ENCODE measurements around the gene KCNQ1.

Gene KCNQ1

GRCh38 chr11:2688381-2689231 lies 243.8 kb downstream of the KCNQ1 start:
- H3K4me1 ChIP-seq (ENCODE audit: insufficient read depth, low read length) = no peaks in the 10 kb centered on the region
- no peak overlapping the region for H2AFZ ChIP-seq (ENCODE audit: low read depth, low read length)

GRCh38 chr11:2689651-2690575 lies 245.1 kb downstream of the KCNQ1 start:
- Histone ChIP-seq H3K27me3 (ENCODE audit: insufficient read depth, low read length) (no peaks in the 10 kb centered on the region), H3K4me1 (ENCODE audit: insufficient read depth, low read length) (no peaks in the 10 kb centered on the region), H3K9me3 (ENCODE audit: low read length) (no peaks in the 10 kb centered on the region), H3K36me3 (ENCODE audit: insufficient read depth, low read length) (no peaks in the 10 kb centered on the region), H3K4me3 (ENCODE audit: low read length) (no peak overlapping the region), H2AFZ (ENCODE audit: low read depth, low read length) (no peak overlapping the region)

More at GRCh38 chr11:2688381-2689231, 243.8 kb downstream of the KCNQ1 start:
- Histone ChIP-seq H3K27me3 (ENCODE audit: insufficient read depth, low read length) (no peaks in the 10 kb centered on the region), H3K9me3 (ENCODE audit: low read length) (no peaks in the 10 kb centered on the region), H3K36me3 (ENCODE audit: insufficient read depth, low read length) (no peaks in the 10 kb centered on the region), H3K4me3 (ENCODE audit: low read length) (no peak overlapping the region)

- Histone ChIP-seq H3K4me1 (ENCODE audit: insufficient read depth, low read length) (no peaks in the 10 kb centered on the region), H2AFZ (ENCODE audit: low read depth, low read length) (no peak overlapping the region), H3K36me3 (ENCODE audit: insufficient read depth, low read length) (no peaks in the 10 kb centered on the region), H3K9me3 (ENCODE audit: low read length) (no peaks in the 10 kb centered on the region), H3K27me3 (ENCODE audit: insufficient read depth, low read length) (no peaks in the 10 kb centered on the region), H3K4me3 (ENCODE audit: low read length) (no peak overlapping the region)
These were observed 246.0 kb downstream of the KCNQ1 start for GRCh38 chr11:2690596-2691354.

- no peaks in the 10 kb centered on the region for H3K9me3 ChIP-seq (ENCODE audit: low read length)
- H3K4me1 ChIP-seq (ENCODE audit: insufficient read depth, low read length) = no peaks in the 10 kb centered on the region
- no peak overlapping the region for H2AFZ ChIP-seq (ENCODE audit: low read depth, low read length)
These were observed 246.6 kb downstream of the KCNQ1 start for GRCh38 chr11:2691355-2691761.

GRCh38 chr11:2691991-2692875 lies 247.4 kb downstream of the KCNQ1 start:
- Histone ChIP-seq H3K27me3 (ENCODE audit: insufficient read depth, low read length) (no peaks in the 10 kb centered on the region), H3K4me3 (ENCODE audit: low read length) (no peak overlapping the region), H2AFZ (ENCODE audit: low read depth, low read length) (no peak overlapping the region), H3K36me3 (ENCODE audit: insufficient read depth, low read length) (no peaks in the 10 kb centered on the region), H3K9me3 (ENCODE audit: low read length) (no peaks in the 10 kb centered on the region), H3K4me1 (ENCODE audit: insufficient read depth, low read length) (peaks cover 6% of the 10 kb centered on the region)

More at GRCh38 chr11:2691355-2691761, 246.6 kb downstream of the KCNQ1 start:
- H3K27me3 ChIP-seq (ENCODE audit: insufficient read depth, low read length) = no peaks in the 10 kb centered on the region
- H3K4me3 ChIP-seq (ENCODE audit: low read length) = no peak overlapping the region
- H3K36me3 ChIP-seq (ENCODE audit: insufficient read depth, low read length) = no peaks in the 10 kb centered on the region

GRCh38 chr11:2693271-2694261 lies 248.8 kb downstream of the KCNQ1 start:
- no peak overlapping the region for H2AFZ ChIP-seq (ENCODE audit: low read depth, low read length)
- no peak overlapping the region for H3K4me3 ChIP-seq (ENCODE audit: low read length)
- no peaks in the 10 kb centered on the region for H3K36me3 ChIP-seq (ENCODE audit: insufficient read depth, low read length)
- H3K4me1 ChIP-seq (ENCODE audit: insufficient read depth, low read length) = peaks cover 13% of the 10 kb centered on the region
- no peaks in the 10 kb centered on the region for H3K9me3 ChIP-seq (ENCODE audit: low read length)
- H3K27me3 ChIP-seq (ENCODE audit: insufficient read depth, low read length) = no peaks in the 10 kb centered on the region

- H3K4me3 ChIP-seq (ENCODE audit: low read length) = no peak overlapping the region
- no peaks in the 10 kb centered on the region for H3K27me3 ChIP-seq (ENCODE audit: insufficient read depth, low read length)
- H3K9me3 ChIP-seq (ENCODE audit: low read length) = no peaks in the 10 kb centered on the region
- no peaks in the 10 kb centered on the region for H3K36me3 ChIP-seq (ENCODE audit: insufficient read depth, low read length)
- no peak overlapping the region for H2AFZ ChIP-seq (ENCODE audit: low read depth, low read length)
- H3K4me1 ChIP-seq (ENCODE audit: insufficient read depth, low read length) = peaks cover 13% of the 10 kb centered on the region
These were observed 249.7 kb downstream of the KCNQ1 start for GRCh38 chr11:2694495-2694894.

- no peaks in the 10 kb centered on the region for H3K36me3 ChIP-seq (ENCODE audit: insufficient read depth, low read length)
- peaks cover 13% of the 10 kb centered on the region for H3K4me1 ChIP-seq (ENCODE audit: insufficient read depth, low read length)
- no peaks in the 10 kb centered on the region for H3K27me3 ChIP-seq (ENCODE audit: insufficient read depth, low read length)
- no peak overlapping the region for H2AFZ ChIP-seq (ENCODE audit: low read depth, low read length)
- H3K4me3 ChIP-seq (ENCODE audit: low read length) = no peak overlapping the region
- H3K9me3 ChIP-seq (ENCODE audit: low read length) = no peaks in the 10 kb centered on the region
These were observed 250.5 kb downstream of the KCNQ1 start for GRCh38 chr11:2694995-2695939.

GRCh38 chr11:2696455-2696854 lies 251.6 kb downstream of the KCNQ1 start:
- Histone ChIP-seq H3K4me3 (ENCODE audit: low read length) (no peak overlapping the region), H3K9me3 (ENCODE audit: low read length) (no peaks in the 10 kb centered on the region)

GRCh38 chr11:2697866-2698265 lies 253.1 kb downstream of the KCNQ1 start:
- H3K4me3 ChIP-seq (ENCODE audit: low read length) = peak overlapping the region; percentile 74
- H3K9me3 ChIP-seq (ENCODE audit: low read length) = no peaks in the 10 kb centered on the region
- H3K4me1 ChIP-seq (ENCODE audit: insufficient read depth, low read length) = peaks cover 23% of the 10 kb centered on the region
- H3K27me3 ChIP-seq (ENCODE audit: insufficient read depth, low read length) = no peaks in the 10 kb centered on the region
- H2AFZ ChIP-seq (ENCODE audit: low read depth, low read length) = no peak overlapping the region
- no peaks in the 10 kb centered on the region for H3K36me3 ChIP-seq (ENCODE audit: insufficient read depth, low read length)

More at GRCh38 chr11:2696455-2696854, 251.6 kb downstream of the KCNQ1 start:
- Histone ChIP-seq H3K36me3 (ENCODE audit: insufficient read depth, low read length) (no peaks in the 10 kb centered on the region), H3K27me3 (ENCODE audit: insufficient read depth, low read length) (no peaks in the 10 kb centered on the region), H2AFZ (ENCODE audit: low read depth, low read length) (no peak overlapping the region), H3K4me1 (ENCODE audit: insufficient read depth, low read length) (peaks cover 21% of the 10 kb centered on the region)
